ENCODE results near the gene ARAF.

Gene ARAF

DNA sequence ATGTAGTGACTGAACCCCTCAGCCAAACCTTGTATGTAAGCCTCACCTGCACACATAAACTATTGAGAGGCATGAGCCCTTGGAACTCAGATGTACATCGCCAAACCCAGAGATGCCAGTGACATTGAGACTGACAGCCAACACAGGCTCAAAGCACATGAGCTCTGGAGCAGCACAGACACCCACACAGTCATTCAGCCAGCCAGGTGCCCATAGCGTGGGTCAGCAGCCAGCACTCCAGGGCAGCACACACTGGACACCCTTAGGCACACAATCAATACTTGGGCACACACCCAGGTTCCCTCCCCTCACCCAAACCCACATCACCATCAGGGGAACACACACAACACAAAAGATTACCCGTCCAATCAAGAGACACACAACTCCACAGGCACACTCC, 16.9 kb downstream of the ARAF start:
- WGBS (ENCODE audit: extremely low coverage, insufficient coverage, low lambda C conversion rate) = no CpG with 5 or more reads among the region's 3 CpGs
- Histone ChIP-seq H3K56ac (ENCODE audit: low read length) (no peak overlapping the region), H2BK120ac (ENCODE audit: low read depth, low read length) (no peak overlapping the region), H2AK5ac (ENCODE audit: low read length) (no peak overlapping the region), H3K18ac (ENCODE audit: low read length) (no peak overlapping the region), H3K4ac (ENCODE audit: low read depth, low read length) (no peak overlapping the region), H3K27me3 (ENCODE audit: insufficient read depth, low read length, poor library complexity) (no peaks in the 10 kb centered on the region), H2BK15ac (replicated peaks; ENCODE audit: low read depth) (no peak overlapping the region), H3K79me1 (ENCODE audit: low read length) (no peaks in the 10 kb centered on the region), H3K4me3 (ENCODE audit: low read length) (no peak overlapping the region), H2BK5ac (ENCODE audit: low read length) (no peak overlapping the region), H3K9ac (ENCODE audit: low read length) (no peak overlapping the region), H3K23ac (ENCODE audit: low read length) (no peak overlapping the region), H3K4me1 (ENCODE audit: control insufficient read depth, low read depth, low read length) (no peaks in the 10 kb centered on the region), H3K79me2 (ENCODE audit: control insufficient read depth, insufficient read depth, low read length) (no peaks in the 10 kb centered on the region), H4K8ac (ENCODE audit: low read depth, low read length) (no peak overlapping the region), H4K5ac (ENCODE audit: low read length) (no peak overlapping the region), H3K27ac (ENCODE audit: low read depth, low read length) (no peak overlapping the region), H3K36me3 (ENCODE audit: control insufficient read depth, insufficient read depth, low read length) (no peaks in the 10 kb centered on the region), H3K4me2 (ENCODE audit: low read length) (no peak overlapping the region)
- no peak for DNase-seq

- H2BK15ac ChIP-seq (replicated peaks; ENCODE audit: low read depth) = no peak overlapping the region
- H4K5ac ChIP-seq (ENCODE audit: low read length) = no peak overlapping the region
- H2AK5ac ChIP-seq (ENCODE audit: low read length) = no peak overlapping the region
- no peak overlapping the region for H3K23ac ChIP-seq (ENCODE audit: low read length)
- no peaks in the 10 kb centered on the region for H3K36me3 ChIP-seq (ENCODE audit: control insufficient read depth, insufficient read depth, low read length)
- H3K27ac ChIP-seq (ENCODE audit: low read depth, low read length) = no peak overlapping the region
- H3K9ac ChIP-seq (ENCODE audit: low read length) = no peak overlapping the region
- no peak overlapping the region for H2BK5ac ChIP-seq (ENCODE audit: low read length)
- no peak overlapping the region for H2BK120ac ChIP-seq (ENCODE audit: low read depth, low read length)
- no peaks in the 10 kb centered on the region for H3K79me2 ChIP-seq (ENCODE audit: control insufficient read depth, insufficient read depth, low read length)
- H3K56ac ChIP-seq (ENCODE audit: low read length) = no peak overlapping the region
- no peak overlapping the region for H4K8ac ChIP-seq (ENCODE audit: low read depth, low read length)
- no peak for DNase-seq
- H3K79me1 ChIP-seq (ENCODE audit: low read length) = no peaks in the 10 kb centered on the region
- WGBS (ENCODE audit: extremely low coverage, insufficient coverage, low lambda C conversion rate) = no CpG with 5 or more reads among the region's 16 CpGs
- no peak overlapping the region for H3K4me2 ChIP-seq (ENCODE audit: low read length)
- no peak overlapping the region for H3K4ac ChIP-seq (ENCODE audit: low read depth, low read length)
- H3K4me1 ChIP-seq (ENCODE audit: control insufficient read depth, low read depth, low read length) = no peaks in the 10 kb centered on the region
- H3K27me3 ChIP-seq (ENCODE audit: insufficient read depth, low read length, poor library complexity) = no peaks in the 10 kb centered on the region
- no peak overlapping the region for H3K18ac ChIP-seq (ENCODE audit: low read length)
- no peak overlapping the region for H3K4me3 ChIP-seq (ENCODE audit: low read length)
These were observed 17.7 kb downstream of the ARAF start for GRCh38 chrX:47578692-47579091.

GRCh38 chrX:47579537-47579936, 18.5 kb downstream of the ARAF start:
- Histone ChIP-seq H3K79me2 (ENCODE audit: control insufficient read depth, insufficient read depth, low read length) (no peaks in the 10 kb centered on the region), H3K56ac (ENCODE audit: low read length) (no peak overlapping the region), H3K23ac (ENCODE audit: low read length) (no peak overlapping the region), H3K4ac (ENCODE audit: low read depth, low read length) (no peak overlapping the region), H4K5ac (ENCODE audit: low read length) (no peak overlapping the region), H3K18ac (ENCODE audit: low read length) (no peak overlapping the region), H3K4me2 (ENCODE audit: low read length) (no peak overlapping the region), H3K79me1 (ENCODE audit: low read length) (no peaks in the 10 kb centered on the region), H4K8ac (ENCODE audit: low read depth, low read length) (no peak overlapping the region), H3K4me1 (ENCODE audit: control insufficient read depth, low read depth, low read length) (no peaks in the 10 kb centered on the region), H2BK120ac (ENCODE audit: low read depth, low read length) (no peak overlapping the region), H3K9ac (ENCODE audit: low read length) (no peak overlapping the region), H3K4me3 (ENCODE audit: low read length) (no peak overlapping the region), H2BK15ac (replicated peaks; ENCODE audit: low read depth) (no peak overlapping the region), H2BK5ac (ENCODE audit: low read length) (no peak overlapping the region), H3K27me3 (ENCODE audit: insufficient read depth, low read length, poor library complexity) (no peaks in the 10 kb centered on the region), H3K27ac (ENCODE audit: low read depth, low read length) (no peak overlapping the region), H2AK5ac (ENCODE audit: low read length) (no peak overlapping the region), H3K36me3 (ENCODE audit: control insufficient read depth, insufficient read depth, low read length) (no peaks in the 10 kb centered on the region)
- no peak for DNase-seq
- no CpG with 5 or more reads among the region's 9 CpGs for WGBS (ENCODE audit: extremely low coverage, insufficient coverage, low lambda C conversion rate)

DNA sequence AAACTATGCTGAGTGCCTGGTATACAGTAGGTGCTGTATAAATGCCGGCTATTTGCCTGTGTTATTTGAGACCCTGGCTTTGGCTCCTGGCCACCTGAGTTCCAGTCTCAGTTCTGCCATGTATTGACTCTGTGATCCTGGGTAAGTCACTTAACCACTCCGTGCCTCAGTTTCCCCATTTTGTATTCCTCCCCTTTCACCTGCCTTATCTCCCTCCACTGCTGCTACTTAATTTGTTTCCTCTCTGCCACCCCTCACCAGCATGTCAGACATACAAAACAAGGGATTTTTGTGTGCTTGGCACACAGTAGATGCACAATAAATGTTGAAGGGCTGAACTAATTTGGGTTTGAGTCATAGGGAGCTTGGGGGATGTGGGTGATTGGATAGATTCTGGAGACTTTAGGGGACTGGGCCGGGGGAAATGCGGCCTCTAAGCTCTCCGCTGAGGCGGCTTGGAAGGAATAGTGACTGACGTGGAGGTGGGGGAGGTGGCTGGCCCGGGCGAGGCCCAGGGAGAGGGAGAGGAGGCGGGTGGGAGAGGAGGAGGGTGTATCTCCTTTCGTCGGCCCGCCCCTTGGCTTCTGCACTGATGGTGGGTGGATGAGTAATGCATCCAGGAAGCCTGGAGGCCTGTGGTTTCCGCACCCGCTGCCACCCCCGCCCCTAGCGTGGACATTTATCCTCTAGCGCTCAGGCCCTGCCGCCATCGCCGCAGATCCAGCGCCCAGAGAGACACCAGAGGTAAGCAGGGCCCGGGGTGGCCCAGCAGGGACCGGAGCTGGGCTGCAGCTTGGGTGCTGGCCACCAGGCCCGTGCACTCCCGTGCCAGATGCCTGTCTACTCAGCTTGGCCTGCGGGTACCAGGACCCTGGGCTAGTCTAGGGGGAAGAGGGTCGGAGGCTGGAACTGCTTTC, 21.0 kb downstream of the ARAF start, which contains the start of gene TIMP1:
TIMP1 (plus strand) TSS at position 706 of the 917 bp plus-strand sequence. CDS start 980 bp downstream, outside the sequence.
- H3K36me3 ChIP-seq (ENCODE audit: control insufficient read depth, insufficient read depth, low read length) = no peaks in the 10 kb centered on the region
- peak within 1 kb of the TSS; percentile 87 for H3K56ac ChIP-seq (ENCODE audit: low read length)
- no peak within 1 kb of the TSS for H2AK5ac ChIP-seq (ENCODE audit: low read length)
- no peaks in the 10 kb centered on the region for H3K27me3 ChIP-seq (ENCODE audit: insufficient read depth, low read length, poor library complexity)
- H3K4me1 ChIP-seq (ENCODE audit: control insufficient read depth, low read depth, low read length) = no peaks in the 10 kb centered on the region
- peak within 1 kb of the TSS; percentile 79 for H3K9ac ChIP-seq (ENCODE audit: low read length)
- peak within 1 kb of the TSS; percentile 11 for H3K27ac ChIP-seq (ENCODE audit: low read depth, low read length)
- no peak within 1 kb of the TSS for H2BK120ac ChIP-seq (ENCODE audit: low read depth, low read length)
- H3K23ac ChIP-seq (ENCODE audit: low read length) = no peak within 1 kb of the TSS
- H4K8ac ChIP-seq (ENCODE audit: low read depth, low read length) = peak within 1 kb of the TSS; percentile 66
- peak within 1 kb of the TSS; percentile 92 for H3K18ac ChIP-seq (ENCODE audit: low read length)
- peak within 1 kb of the TSS; percentile 33 for H3K4me3 ChIP-seq (ENCODE audit: low read length)
- H3K79me2 ChIP-seq (ENCODE audit: control insufficient read depth, insufficient read depth, low read length) = no peaks in the 10 kb centered on the region
- peak within 1 kb of the TSS; percentile 90 for H3K4ac ChIP-seq (ENCODE audit: low read depth, low read length)
- no peak within 1 kb of the TSS for H2BK15ac ChIP-seq (replicated peaks; ENCODE audit: low read depth)
- no peak within 1 kb of the TSS for H4K5ac ChIP-seq (ENCODE audit: low read length)
- H3K79me1 ChIP-seq (ENCODE audit: low read length) = no peaks in the 10 kb centered on the region
- H3K4me2 ChIP-seq (ENCODE audit: low read length) = peak within 1 kb of the TSS; percentile 31
- H2BK5ac ChIP-seq (ENCODE audit: low read length) = no peak within 1 kb of the TSS
- no CpG with 5 or more reads among the region's 28 CpGs for WGBS (ENCODE audit: extremely low coverage, insufficient coverage, low lambda C conversion rate)
- peak; percentile 94 for DNase-seq

DNA sequence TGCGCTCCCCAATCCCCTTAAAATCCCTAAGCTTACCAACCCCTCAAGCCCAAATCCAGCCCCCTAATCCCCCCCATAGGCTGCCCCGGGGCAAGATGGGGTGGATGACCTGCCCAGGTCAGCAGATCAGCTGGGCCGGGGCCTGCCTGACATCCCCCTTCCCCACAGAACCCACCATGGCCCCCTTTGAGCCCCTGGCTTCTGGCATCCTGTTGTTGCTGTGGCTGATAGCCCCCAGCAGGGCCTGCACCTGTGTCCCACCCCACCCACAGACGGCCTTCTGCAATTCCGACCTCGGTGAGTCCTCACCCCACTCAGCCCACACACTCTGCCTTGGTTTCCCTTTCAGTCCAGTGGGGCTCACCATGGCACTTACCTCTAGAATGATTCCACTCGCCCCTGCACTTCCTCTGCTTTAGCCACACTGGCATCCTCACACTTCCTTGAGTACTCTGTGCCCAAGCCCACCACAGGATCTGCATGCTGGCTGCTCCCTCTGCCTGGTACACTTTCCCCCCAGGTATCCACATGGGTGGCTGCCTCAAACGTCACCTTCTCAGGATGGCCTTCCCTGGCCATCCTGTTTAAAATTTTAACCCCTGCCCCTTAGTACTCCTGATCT, 22.3 kb downstream of the ARAF start:
- Histone ChIP-seq H2AK5ac (ENCODE audit: low read length) (no peak overlapping the region), H3K79me2 (ENCODE audit: control insufficient read depth, insufficient read depth, low read length) (no peaks in the 10 kb centered on the region), H2BK5ac (ENCODE audit: low read length) (no peak overlapping the region), H3K56ac (ENCODE audit: low read length) (no peak overlapping the region), H3K79me1 (ENCODE audit: low read length) (no peaks in the 10 kb centered on the region), H2BK120ac (ENCODE audit: low read depth, low read length) (no peak overlapping the region), H3K4me3 (ENCODE audit: low read length) (no peak overlapping the region), H4K8ac (ENCODE audit: low read depth, low read length) (no peak overlapping the region), H4K5ac (ENCODE audit: low read length) (no peak overlapping the region), H3K18ac (ENCODE audit: low read length) (peak overlapping the region; percentile 7), H3K4me1 (ENCODE audit: control insufficient read depth, low read depth, low read length) (no peaks in the 10 kb centered on the region), H3K4ac (ENCODE audit: low read depth, low read length) (no peak overlapping the region), H3K36me3 (ENCODE audit: control insufficient read depth, insufficient read depth, low read length) (no peaks in the 10 kb centered on the region), H3K27ac (ENCODE audit: low read depth, low read length) (no peak overlapping the region), H3K23ac (ENCODE audit: low read length) (no peak overlapping the region), H3K27me3 (ENCODE audit: insufficient read depth, low read length, poor library complexity) (no peaks in the 10 kb centered on the region), H2BK15ac (replicated peaks; ENCODE audit: low read depth) (no peak overlapping the region), H3K9ac (ENCODE audit: low read length) (no peak overlapping the region), H3K4me2 (ENCODE audit: low read length) (no peak overlapping the region)
- no peak for DNase-seq
- no CpG with 5 or more reads among the region's 8 CpGs for WGBS (ENCODE audit: extremely low coverage, insufficient coverage, low lambda C conversion rate)
